H1 (cell line): Measurements from ENCODE around the gene ACSF2. TPM values are rescaled to one million over a fixed set of nuclear protein-coding genes. Genes with fewer than 3 reads are reported as not detected.

Source experiments
- CTCF ChIA-PET: fragments of 300-600 bp; sonication (Branson Sonifier 250); formaldehyde crosslinking; loops from one replicate; lab custom pipeline; 2021; ENCODE audit not compliant: partially characterized antibody; lab: Charles Lee
- POLR2A ChIA-PET: fragments of 300-600 bp; sonication (Branson Sonifier 250); formaldehyde crosslinking; loops from one replicate; lab custom pipeline; 2021; ENCODE audit warnings: inconsistent platforms; ENCODE audit not compliant: partially characterized antibody; lab: Charles Lee
- DNase-seq, 2 experiments: peaks; one replicate each; pipeline versions ENCODE4 v3.0.0 to v3.0.0-alpha.2; 2010 to 2022; ENCODE audit warnings: low spot score in 2 of 2, low read depth in 1 of 2, mixed read lengths in 1 of 2
- FAIRE-seq: peaks from 2 replicates; lab custom pipeline; 2011; peaks lifted over from hg19 to GRCh38; lab: Jason Lieb, UNC
- H2AFZ ChIP-seq: 2 replicates; pipeline ENCODE4 v1.8.1; 2012; ENCODE audit warnings: low read length, inconsistent platforms
- H2AK5ac ChIP-seq: 2 replicates; pipeline ENCODE4 v1.6.1; 2013; ENCODE audit warnings: low read depth, low read length
- H2BK120ac ChIP-seq: replicated peaks from 2 replicates; pipeline ENCODE3; 2013; ENCODE audit warnings: low read depth, low read length, inconsistent platforms
- H2BK12ac ChIP-seq: 2 replicates; pipeline ENCODE4 v1.6.1; 2013; ENCODE audit warnings: low read depth, low read length
- H2BK15ac ChIP-seq: 2 replicates; pipeline ENCODE4 v1.6.1; 2013; ENCODE audit warnings: low read length
- H2BK20ac ChIP-seq: 2 replicates; pipeline ENCODE4 v1.6.1; 2013; ENCODE audit warnings: low read length
- H2BK5ac ChIP-seq: 2 replicates; pipeline ENCODE4 v1.6.1; 2013; ENCODE audit warnings: low read depth, low read length
- H3K14ac ChIP-seq: 2 replicates; pipeline ENCODE4 v1.6.1; 2013; ENCODE audit warnings: inconsistent platforms; ENCODE audit not compliant: insufficient read length
- H3K18ac ChIP-seq: 2 replicates; pipeline ENCODE4 v1.6.1; 2013; ENCODE audit warnings: low read length; ENCODE audit errors: extremely low read depth
- H3K23ac ChIP-seq: 2 replicates; pipeline ENCODE4 v1.6.1; 2013; ENCODE audit warnings: inconsistent platforms; ENCODE audit not compliant: insufficient read length
- H3K23me2 ChIP-seq: 2 replicates; pipeline ENCODE4 v1.6.1; 2013; ENCODE audit warnings: low read depth, low read length
- H3K27ac ChIP-seq: 2 replicates; pipeline ENCODE4 v1.6.1; 2011; ENCODE audit warnings: low read depth, low read length, inconsistent platforms
- H3K27me3 ChIP-seq, 4 experiments: replicated peaks in 1 of 4; 1 replicate in 1 of 4; 2 replicates in 3 of 4; pipeline versions ENCODE4 v1.6.1 to v1.8.1; 2011 to 2013; ENCODE audit warnings: low read length in 3 of 4, mild to moderate bottlenecking in 3 of 4, inconsistent platforms in 2 of 4, mixed read lengths in 2 of 4, moderate library complexity in 1 of 4; ENCODE audit not compliant: control insufficient read depth in 3 of 4, insufficient read depth in 3 of 4; ENCODE audit errors: extremely low read depth in 1 of 4
- H3K36me3 ChIP-seq, 4 experiments: 2 replicates each; pipeline versions ENCODE4 v1.6.1 to v1.8.1; 2011 to 2013; ENCODE audit warnings: mild to moderate bottlenecking in 4 of 4, low read length in 3 of 4, moderate library complexity in 2 of 4, control low read depth in 1 of 4, inconsistent platforms in 1 of 4; ENCODE audit not compliant: insufficient read depth in 4 of 4, control insufficient read depth in 2 of 4
- H3K4ac ChIP-seq: replicated peaks from 2 replicates; pipeline ENCODE3; 2013; ENCODE audit warnings: low read length, low read depth, mixed read lengths, inconsistent platforms; ENCODE audit not compliant: insufficient read length
- H3K4me1 ChIP-seq, 4 experiments: replicated peaks in 1 of 4; 1 replicate in 1 of 4; 2 replicates in 3 of 4; pipeline versions ENCODE4 v1.6.1 to v1.8.1; 2011 to 2013; ENCODE audit warnings: low read length in 3 of 4, inconsistent platforms in 2 of 4, mixed read lengths in 1 of 4; ENCODE audit not compliant: insufficient read depth in 4 of 4, control insufficient read depth in 3 of 4
- H3K4me2 ChIP-seq, 2 experiments: 2 replicates each; pipeline versions ENCODE4 v1.6.1 to v1.8.1; 2011 to 2013; ENCODE audit warnings: low read depth in 2 of 2, low read length in 2 of 2, control low read depth in 1 of 2, inconsistent platforms in 1 of 2, mild to moderate bottlenecking in 1 of 2; ENCODE audit not compliant: insufficient read depth in 1 of 2
- H3K4me3 ChIP-seq, 4 experiments: fragments of 200-600, 300-600 bp in 1 of 4; sonication (generic), shearing (Covaris generic), sonication (Bioruptor Twin) in 1 of 4; 2 replicates each; pipeline versions ENCODE4 v1.5.1 to v1.8.1; 2011 to 2016; ENCODE audit warnings: low read length in 4 of 4, low read depth in 3 of 4, control low read depth in 2 of 4, inconsistent platforms in 2 of 4, mild to moderate bottlenecking in 2 of 4, mixed read lengths in 1 of 4, moderate library complexity in 1 of 4; ENCODE audit not compliant: insufficient read depth in 2 of 4; ENCODE audit errors: extremely low read depth in 1 of 4
- H3K56ac ChIP-seq: replicated peaks from 2 replicates; pipeline ENCODE3; 2013; ENCODE audit warnings: low read depth, mild to moderate bottlenecking, mixed read lengths, low read length, inconsistent platforms; ENCODE audit not compliant: insufficient read length
- H3K79me1 ChIP-seq: 2 replicates; pipeline ENCODE4 v1.6.1; 2013; ENCODE audit warnings: low read depth, low read length, control low read depth
- H3K79me2 ChIP-seq, 2 experiments: 2 replicates each; pipeline versions ENCODE4 v1.6.1 to v1.8.1; 2012 to 2013; ENCODE audit warnings: low read length in 2 of 2, mild to moderate bottlenecking in 2 of 2, inconsistent platforms in 1 of 2; ENCODE audit not compliant: insufficient read depth in 2 of 2, control insufficient read depth in 1 of 2
- H3K9ac ChIP-seq, 4 experiments: replicated peaks in 1 of 4; 1 replicate in 1 of 4; 2 replicates in 3 of 4; pipeline versions ENCODE4 v1.6.1 to v1.8.1; 2011 to 2013; ENCODE audit warnings: low read depth in 3 of 4, low read length in 3 of 4, control low read depth in 2 of 4, mild to moderate bottlenecking in 2 of 4, moderate library complexity in 2 of 4, inconsistent platforms in 1 of 4; ENCODE audit errors: extremely low read depth in 1 of 4
- H3K9me3 ChIP-seq, 2 experiments: 2 replicates each; pipeline versions ENCODE4 v1.6.1 to v1.8.1; 2012 to 2013; ENCODE audit warnings: mild to moderate bottlenecking in 2 of 2, moderate library complexity in 2 of 2, control low read depth in 1 of 2, inconsistent platforms in 1 of 2, low read depth in 1 of 2, low read length in 1 of 2, mixed read lengths in 1 of 2; ENCODE audit not compliant: insufficient read depth in 2 of 2
- H4K20me1 ChIP-seq, 2 experiments: replicated peaks in 1 of 2; 2 replicates each; pipeline versions ENCODE3 to v1.8.1; 2011 to 2013; ENCODE audit warnings: inconsistent platforms in 2 of 2, low read length in 2 of 2, mild to moderate bottlenecking in 1 of 2; ENCODE audit not compliant: insufficient read depth in 2 of 2, control insufficient read depth in 1 of 2
- H4K5ac ChIP-seq: 2 replicates; pipeline ENCODE4 v1.6.1; 2013; ENCODE audit warnings: low read length, low read depth, mixed read lengths, inconsistent platforms; ENCODE audit not compliant: insufficient read length
- H4K8ac ChIP-seq: 2 replicates; pipeline ENCODE4 v1.8.0; 2013; ENCODE audit warnings: mild to moderate bottlenecking, moderate library complexity, low read length, inconsistent platforms; ENCODE audit not compliant: insufficient read depth; ENCODE audit errors: extremely low read depth
- H4K91ac ChIP-seq: replicated peaks from 2 replicates; pipeline ENCODE3; 2013; ENCODE audit warnings: low read length, mixed read lengths, inconsistent platforms; ENCODE audit not compliant: insufficient read length
- CBX8 ChIP-seq: fragments of 300-800, 300-1000 bp; sonication (generic); IDR thresholded peaks from 2 replicates; pipeline ENCODE4 v1.7.1; 2016; ENCODE audit warnings: low read depth, low read length, borderline replicate concordance
- KDM5A ChIP-seq: fragments of 200-600 bp; IDR thresholded peaks from 2 replicates; pipeline ENCODE4 v1.7.1; 2012; ENCODE audit warnings: mild to moderate bottlenecking, low read length, inconsistent platforms, mixed read lengths
- SRF ChIP-seq: IDR thresholded peaks from 2 replicates; pipeline ENCODE4 v1.6.1; 2011; ENCODE audit warnings: mild to moderate bottlenecking, low read depth, low read length, moderate library complexity
- WGBS, 2 experiments: shearing (Covaris generic) in 1 of 2; methylation state at CpG; one replicate each; pipeline versions ENCODE4 v1.1.6 to v1.1.7; 2013 to 2015; ENCODE audit warnings: low lambda C conversion rate in 2 of 2, mixed read lengths in 2 of 2, inconsistent platforms in 1 of 2, low coverage in 1 of 2, missing lambda C conversion rate in 1 of 2; ENCODE audit not compliant: insufficient replicate concordance in 2 of 2, insufficient coverage in 1 of 2, insufficient read length in 1 of 2; ENCODE audit errors: extremely low coverage in 1 of 2, missing lambda C conversion rate in 1 of 2; 5-methylcytosine and 5-hydroxymethylcytosine counted together
- polyA plus RNA-seq, 7 experiments: library from polyadenylated mRNA; depleted of rRNA in 3 of 7; stranded (reverse) in 5 of 7; unstranded in 2 of 7; fragments of >200 nt in 5 of 7; fragments of 200-250 nt in 2 of 7; gene quantifications; 1 replicate in 5 of 7; 2 replicates in 1 of 7; 4 replicates in 1 of 7; pipeline versions ENCODE4 v1.2.1 to v1.2.3, GENCODE V29; 2011 to 2013; ENCODE audit warnings: missing spikeins in 2 of 7, mixed read lengths in 2 of 7
- total RNA-seq: library from RNA; stranded (reverse); fragmentation: NEBNext Ultra II Directional; extraction: Animal tissue kit (Norgen Biotek cat#: 25700); gene quantifications from 2 replicates; pipeline ENCODE4 v1.2.1, GENCODE V29; 2021

ACSF2 gene
- total and polyA plus RNA-seq, 2 of the 8 experiments (the other 6 are each of a cell fraction or from before 2014, with no cell fraction given): 14.5 to 16.3 TPM

DNA sequence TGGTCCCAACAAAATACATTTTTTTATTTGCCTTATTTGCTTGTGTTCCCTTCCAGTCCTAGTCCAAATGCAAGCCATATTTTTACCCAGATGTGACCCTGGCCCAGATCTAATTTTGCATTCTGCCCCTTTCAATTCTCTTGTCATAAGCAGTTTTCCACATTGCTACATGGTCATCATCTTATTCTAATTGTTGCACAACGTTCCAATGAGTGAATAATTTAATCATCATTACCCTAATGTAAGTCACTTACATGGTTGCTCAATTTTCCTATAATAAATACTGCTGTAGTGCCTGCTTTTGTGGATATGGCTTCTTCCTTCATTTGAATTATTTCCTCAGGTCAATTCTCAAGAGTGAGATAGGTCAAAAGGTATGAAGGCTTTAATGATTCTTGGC lies 65.5 kb downstream of the ACSF2 start:
- peaks cover 0 to 2% (median 0%) of the 10 kb centered on the region in 4 experiments; a peak in 2 of 7 replicates for H3K4me1 ChIP-seq
- FAIRE-seq (no peak), DNase-seq (no peak)
- H2BK20ac ChIP-seq: no peak overlapping the region
- no peak overlapping the region for H3K56ac ChIP-seq
- H3K4me3 ChIP-seq: no peak overlapping the region
- ChIA-PET POLR2A (no interaction called here), CTCF (interaction anchor here (1.0 to 2.1 kb wide), 3 partner anchors 10 to 204 kb away, joined by 3 to 7 read pairs (median 5); no protein-coding TSS in a partner anchor)
- H2BK120ac ChIP-seq: no peak overlapping the region
- H4K91ac ChIP-seq: no peak overlapping the region
- no peak overlapping the region for H2AFZ ChIP-seq
- H3K36me3 ChIP-seq: no peaks in the 10 kb centered on the region
- H3K14ac ChIP-seq: no peak overlapping the region
- H2AK5ac ChIP-seq: no peak overlapping the region
- no peaks in the 10 kb centered on the region for H3K79me1 ChIP-seq
- no peak overlapping the region for H3K18ac ChIP-seq
- no peaks in the 10 kb centered on the region for H3K23me2 ChIP-seq
- H3K9ac ChIP-seq: no peak overlapping the region
- no peak overlapping the region for H4K8ac ChIP-seq
- no peaks in the 10 kb centered on the region for H3K9me3 ChIP-seq
- no peaks in the 10 kb centered on the region for H4K20me1 ChIP-seq
- H3K23ac ChIP-seq: no peak overlapping the region
- no peak overlapping the region for H3K4ac ChIP-seq
- TF ChIP-seq KDM5A (no peak), SRF (no peak), CBX8 (no peak)
- H2BK5ac ChIP-seq: no peak overlapping the region
- H4K5ac ChIP-seq: no peak overlapping the region
- H3K27me3 ChIP-seq: no peaks in the 10 kb centered on the region
- H2BK15ac ChIP-seq: no peak overlapping the region
- no peaks in the 10 kb centered on the region for H3K79me2 ChIP-seq
- no peak overlapping the region for H2BK12ac ChIP-seq
- WGBS, 2 experiments: 93% methylated on average over 1 of the region's 1 CpG; no CpG with 5 or more reads in 1 of the 2 experiments
- H3K27ac ChIP-seq: no peak overlapping the region
- no peak overlapping the region for H3K4me2 ChIP-seq
